Measurements from ENCODE around the gene NDUFB2.

The NDUFB2 gene

GRCh38 chr7:140670343-140670935 lies 26.1 kb upstream of the NDUFB2 start:
- TF ChIP-seq CTCF (IDR thresholded peaks at IDR 0.05; ENCODE audit: low read depth, low read length, poor library complexity, severe bottlenecking) = no peak
- no peak for TF ChIP-seq EZH2phosphoT487 (IDR thresholded peaks at IDR 0.05; ENCODE audit: borderline replicate concordance, low read length)
- Histone ChIP-seq H3K9me3 (ENCODE audit: control insufficient read depth, insufficient read depth, low read length) (no peaks in the 10 kb centered on the region), H4K20me1 (ENCODE audit: control insufficient read depth, insufficient read depth, low read depth, low read length) (no peaks in the 10 kb centered on the region), H3K4me1 (ENCODE audit: control insufficient read depth, low read length) (peaks cover 28% of the 10 kb centered on the region), H3K4me2 (ENCODE audit: low read length) (no peak overlapping the region), H3F3A (ENCODE audit: control insufficient read depth, insufficient read depth) (peaks cover 21% of the 10 kb centered on the region), H3K79me2 (ENCODE audit: control insufficient read depth, low read length) (peaks cover 25% of the 10 kb centered on the region), H3K36me3 (ENCODE audit: control insufficient read depth, low read length) (peaks cover 11% of the 10 kb centered on the region), H3K27ac (ENCODE audit: low read depth, low read length) (no peak overlapping the region), H3K27me3 (ENCODE audit: control insufficient read depth, low read length) (no peaks in the 10 kb centered on the region), H3K4me3 (ENCODE audit: low read length) (no peak overlapping the region), H3K9me2 (replicated peaks; ENCODE audit: control insufficient read depth, low read length) (no peaks in the 10 kb centered on the region)

GRCh38 chr7:140671966-140672365 lies 24.5 kb upstream of the NDUFB2 start:
- H3K4me2 ChIP-seq (ENCODE audit: low read length) = peak overlapping the region; percentile 69
- H3K79me2 ChIP-seq (ENCODE audit: control insufficient read depth, low read length) = peaks cover 38% of the 10 kb centered on the region
- peaks cover 23% of the 10 kb centered on the region for H3K36me3 ChIP-seq (ENCODE audit: control insufficient read depth, low read length)
- H3K27ac ChIP-seq (ENCODE audit: low read depth, low read length) = peak overlapping the region; percentile 51; the same call in 1 of the 2 replicates
- no peaks in the 10 kb centered on the region for H3K9me2 ChIP-seq (replicated peaks; ENCODE audit: control insufficient read depth, low read length)
- no peaks in the 10 kb centered on the region for H3K9me3 ChIP-seq (ENCODE audit: control insufficient read depth, insufficient read depth, low read length)
- peak overlapping the region; percentile 66 for H3K4me3 ChIP-seq (ENCODE audit: low read length)
- peaks cover 43% of the 10 kb centered on the region for H3K4me1 ChIP-seq (ENCODE audit: control insufficient read depth, low read length)
- no peaks in the 10 kb centered on the region for H4K20me1 ChIP-seq (ENCODE audit: control insufficient read depth, insufficient read depth, low read depth, low read length)
- TF ChIP-seq CTCF (IDR thresholded peaks at IDR 0.05; ENCODE audit: low read depth, low read length, poor library complexity, severe bottlenecking) (no peak), EZH2phosphoT487 (IDR thresholded peaks at IDR 0.05; ENCODE audit: borderline replicate concordance, low read length) (no peak)
- peaks cover 33% of the 10 kb centered on the region for H3F3A ChIP-seq (ENCODE audit: control insufficient read depth, insufficient read depth)
- no peaks in the 10 kb centered on the region for H3K27me3 ChIP-seq (ENCODE audit: control insufficient read depth, low read length)

GRCh38 chr7:140672382-140673062 lies 24.0 kb upstream of the NDUFB2 start, which contains the start of gene ADCK2:
TSS of gene ADCK2 (plus strand) at chr7:140672945. CDS start at chr7:140673331, 386 bp downstream.
- Histone ChIP-seq H4K20me1 (ENCODE audit: control insufficient read depth, insufficient read depth, low read depth, low read length) (no peaks in the 10 kb centered on the region), H3K27me3 (ENCODE audit: control insufficient read depth, low read length) (no peaks in the 10 kb centered on the region), H3K79me2 (ENCODE audit: control insufficient read depth, low read length) (peaks cover 43% of the 10 kb centered on the region), H3K27ac (ENCODE audit: low read depth, low read length) (peak within 1 kb of the TSS; percentile 94), H3K4me2 (ENCODE audit: low read length) (peak within 1 kb of the TSS; percentile 90), H3K36me3 (ENCODE audit: control insufficient read depth, low read length) (peaks cover 28% of the 10 kb centered on the region), H3F3A (ENCODE audit: control insufficient read depth, insufficient read depth) (peaks cover 33% of the 10 kb centered on the region), H3K9me3 (ENCODE audit: control insufficient read depth, insufficient read depth, low read length) (no peaks in the 10 kb centered on the region), H3K4me3 (ENCODE audit: low read length) (peak within 1 kb of the TSS; percentile 81), H3K9me2 (replicated peaks; ENCODE audit: control insufficient read depth, low read length) (no peaks in the 10 kb centered on the region), H3K4me1 (ENCODE audit: control insufficient read depth, low read length) (peaks cover 48% of the 10 kb centered on the region)
- TF ChIP-seq CTCF (IDR thresholded peaks at IDR 0.05; ENCODE audit: low read depth, low read length, poor library complexity, severe bottlenecking) (no peak), EZH2phosphoT487 (IDR thresholded peaks at IDR 0.05; ENCODE audit: borderline replicate concordance, low read length) (no peak)
